ENCODE data around the gene TSPAN7. TPM values are rescaled to one million over a fixed set of nuclear protein-coding genes. Genes with fewer than 3 reads are reported as not detected.

TSPAN7 gene
- total and polyA plus RNA-seq, 2 of the 4 experiments (the other 2 are of a cell fraction), result not detected

- H4K91ac ChIP-seq (ENCODE audit: insufficient read depth, low read depth, low read length), result no peak overlapping the region
- H2AFZ ChIP-seq (replicated peaks; ENCODE audit: low read length, poor library complexity), result no peak overlapping the region
- no peak overlapping the region for H4K8ac ChIP-seq (ENCODE audit: low read depth in 2 of 2, low read length in 2 of 2)
- DNase-seq (no peak), ATAC-seq (ENCODE audit: low read depth) (no peak)
- H3K9me1 ChIP-seq (ENCODE audit: insufficient read depth, low read length), result no peaks in the 10 kb centered on the region
- no peak overlapping the region for H2BK15ac ChIP-seq (ENCODE audit: low read depth, low read length)
- H2BK20ac ChIP-seq (ENCODE audit: low read depth, low read length), result no peak overlapping the region
- in situ Hi-C loops (cut with MboI; ENCODE audit: low sequenced_read_pairs) (no loop called here), intact Hi-C loops (cut with micrococcal nuclease) (no loop called here), dilution Hi-C loops (cut with HindIII; ENCODE audit: low sequenced_read_pairs, unreplicated experiment) (no loop called here)
- CTCF ChIA-PET, result no interaction called here
- H2BK120ac ChIP-seq (ENCODE audit: low read depth, low read length), result no peak overlapping the region
- no peak overlapping the region for H2AK5ac ChIP-seq (ENCODE audit: low read depth, low read length)
- no peak overlapping the region for H3K23ac ChIP-seq (ENCODE audit: low read depth, low read length)
- no TSS peak for BruUV-seq (replicated peaks)
- H3K4me1 ChIP-seq (ENCODE audit: control insufficient read depth, insufficient read depth, low read length), result no peaks in the 10 kb centered on the region
- H3K18ac ChIP-seq (ENCODE audit: low read depth, low read length), result no peak overlapping the region
- TF ChIP-seq POLR2A (IDR thresholded peaks at IDR 0.05; ENCODE audit: low read depth, low read length), result no peak
- no peak for TF ChIP-seq USF2 (IDR thresholded peaks at IDR 0.05; ENCODE audit: low read depth, low read length)
- no peak for TF ChIP-seq MXI1 (IDR thresholded peaks at IDR 0.05; ENCODE audit: borderline replicate concordance, low read depth, low read length)
- TF ChIP-seq FOS (IDR thresholded peaks at IDR 0.05; ENCODE audit: low read depth, low read length), result no peak
- TF ChIP-seq CEBPB (IDR thresholded peaks at IDR 0.05; ENCODE audit: low read depth, low read length), result no peak
- no peak for TF ChIP-seq RCOR1 (IDR thresholded peaks at IDR 0.05; ENCODE audit: insufficient replicate concordance, low read length)
- no peak for TF ChIP-seq RFX5 (IDR thresholded peaks at IDR 0.05; ENCODE audit: low read depth, low read length)
- TF ChIP-seq SMC3 (IDR thresholded peaks at IDR 0.05; ENCODE audit: low read depth, low read length), result no peak
- no peak for TF ChIP-seq CTCF (conservative IDR thresholded peaks at IDR 0.05; ENCODE audit: low read depth, low read length)
- TF ChIP-seq RAD21 (IDR thresholded peaks at IDR 0.05; ENCODE audit: low read length), result no peak
- TF ChIP-seq CHD1 (IDR thresholded peaks at IDR 0.05; ENCODE audit: low read depth, low read length), result no peak
- no peak for TF ChIP-seq BHLHE40 (IDR thresholded peaks at IDR 0.05; ENCODE audit: low read depth, low read length)
- TF ChIP-seq MAZ (IDR thresholded peaks at IDR 0.05; ENCODE audit: borderline replicate concordance, low read depth, low read length), result no peak
- no peak for TF ChIP-seq ELK1 (IDR thresholded peaks at IDR 0.05; ENCODE audit: borderline replicate concordance, low read depth, low read length)
- no peak overlapping the region for H3K9ac ChIP-seq (ENCODE audit: low read depth, low read length)
- no peak overlapping the region for H2BK5ac ChIP-seq (ENCODE audit: low read depth, low read length, poor library complexity, severe bottlenecking)
- no peak overlapping the region for H2AK9ac ChIP-seq (replicated peaks; ENCODE audit: low read depth, low read length, poor library complexity)
- H4K20me1 ChIP-seq (ENCODE audit: insufficient read depth, low read length), result no peaks in the 10 kb centered on the region
- H3K27me3 ChIP-seq (ENCODE audit: control insufficient read depth, insufficient read depth, low read length), result peaks cover 7% of the 10 kb centered on the region
- POLR2A ChIA-PET (ENCODE audit: unreplicated experiment), result no interaction called here
- no peaks in the 10 kb centered on the region for H3K36me3 ChIP-seq (ENCODE audit: control insufficient read depth, insufficient read depth, low read length)
- H3K56ac ChIP-seq (ENCODE audit: extremely low read depth, insufficient read depth, low read length), result no peak overlapping the region
- H3K14ac ChIP-seq (replicated peaks; ENCODE audit: low read depth, low read length), result no peak overlapping the region
- H3K4me3 ChIP-seq (ENCODE audit: insufficient read depth, low read depth, low read length), result no peak overlapping the region
- H4K5ac ChIP-seq (ENCODE audit: low read depth, low read length), result no peak overlapping the region
- H3K9me3 ChIP-seq (ENCODE audit: control insufficient read depth, insufficient read depth, low read length), result no peaks in the 10 kb centered on the region
- H3K27ac ChIP-seq (ENCODE audit: insufficient read depth, low read length), result no peak overlapping the region
- H3K79me1 ChIP-seq (ENCODE audit: low read depth in 1 of 2, low read length in 2 of 2), result no peaks in the 10 kb centered on the region
- H3K4ac ChIP-seq (ENCODE audit: low read depth, low read length), result no peak overlapping the region
- no peak overlapping the region for H3K4me2 ChIP-seq (ENCODE audit: low read depth, low read length)
Observed at GRCh38 chrX:38666909-38667308, 105.6 kb downstream of the TSPAN7 start.

Data from IMR-90 (cell line).